K562 (cell line): ENCODE data around the gene MTMR4. TPM values are rescaled to one million over a fixed set of nuclear protein-coding genes. Genes with fewer than 3 reads are reported as not detected.
A peak's percentile ranks its signal among the peaks of the same experiment; 100 is the strongest.

ENCODE experiments used
- ARID2 ChIP-seq: fragments of 450-650 bp; IDR thresholded peaks from 2 replicates; pipeline ENCODE4 v1.6.1; 2017; ENCODE audit warnings: antibody characterized with exemption, mild to moderate bottlenecking
- CREM ChIP-seq: IDR thresholded peaks from 2 replicates; pipeline ENCODE4 v1.6.1; 2014; ENCODE audit warnings: antibody characterized with exemption, low read depth
- CTCF ChIP-seq, 3 experiments: IDR thresholded peaks in 2 of 3; conservative IDR thresholded peaks in 1 of 3; 2 replicates each; pipeline ENCODE4 v1.5.1; 2011 to 2012; ENCODE audit warnings: low read length in 3 of 3, mild to moderate bottlenecking in 3 of 3, control low read depth in 2 of 3, improper control_type of control experiment in 1 of 3, inconsistent platforms in 1 of 3, low read depth in 1 of 3, mixed read lengths in 1 of 3, moderate library complexity in 1 of 3; ENCODE audit not compliant: insufficient read depth in 2 of 3
- DEAF1 ChIP-seq: fragments of 450-650 bp; formaldehyde crosslinking; IDR thresholded peaks from 2 replicates; pipeline ENCODE4 v1.4.0; 2020; ENCODE audit warnings: mild to moderate bottlenecking, moderate library complexity
- ERF ChIP-seq: fragments of 450-650 bp; formaldehyde crosslinking; IDR thresholded peaks from 2 replicates; pipeline ENCODE4 v1.4.0; 2020; ENCODE audit warnings: mild to moderate bottlenecking, mixed read lengths
- ESRRA ChIP-seq: fragments of 450-650 bp; IDR thresholded peaks from 2 replicates; pipeline ENCODE4 v1.6.1; 2014; ENCODE audit warnings: low read depth, mild to moderate bottlenecking, moderate library complexity, borderline replicate concordance
- FOXP1 ChIP-seq: sonication (generic); formaldehyde crosslinking; IDR thresholded peaks from 2 replicates; pipeline ENCODE4 v1.8.0; 2022; ENCODE audit warnings: mild to moderate bottlenecking, missing genetic modification reagents
- GATAD2B ChIP-seq: fragments of 450-650 bp; IDR thresholded peaks from 2 replicates; pipeline ENCODE4 v1.6.1; 2017; ENCODE audit warnings: mild to moderate bottlenecking, borderline replicate concordance
- HDAC6 ChIP-seq: IDR thresholded peaks from 2 replicates; pipeline ENCODE4 v1.6.1; 2012; ENCODE audit warnings: low read depth, mild to moderate bottlenecking, control low read depth, inconsistent platforms, low read length, moderate library complexity
- HDGF ChIP-seq: fragments of 450-650 bp; IDR thresholded peaks from 2 replicates; pipeline ENCODE4 v1.6.1; 2016
- HMBOX1 ChIP-seq: sonication (generic); IDR thresholded peaks from 2 replicates; pipeline ENCODE4 v1.6.1; 2016
- PCBP2 ChIP-seq: fragments of 200-400 bp; formaldehyde crosslinking; IDR thresholded peaks from 2 replicates; pipeline ENCODE4 v1.6.1; 2018; ENCODE audit warnings: low read length, low read depth, mild to moderate bottlenecking, moderate library complexity; ENCODE audit not compliant: poor library complexity, severe bottlenecking
- RAD21 ChIP-seq, 2 experiments: fragments of 250-450 bp in 1 of 2; fragments of 450-650 bp in 1 of 2; sonication (Bioruptor Pico) in 1 of 2; formaldehyde crosslinking in 1 of 2; IDR thresholded peaks in 1 of 2; conservative IDR thresholded peaks in 1 of 2; 2 replicates each; pipeline versions ENCODE4 v1.4.0 to v1.8.0; 2020 to 2022; ENCODE audit warnings: mild to moderate bottlenecking in 2 of 2, moderate library complexity in 1 of 2
- RCOR1 ChIP-seq, 2 experiments: IDR thresholded peaks; 2 replicates each; pipeline ENCODE4 v1.6.1; 2012; ENCODE audit warnings: low read depth in 2 of 2, low read length in 2 of 2, borderline replicate concordance in 1 of 2, improper control_type of control experiment in 1 of 2
- RFX1 ChIP-seq: fragments of 450-650 bp; IDR thresholded peaks from 2 replicates; pipeline ENCODE4 v1.6.1; 2016; ENCODE audit warnings: mild to moderate bottlenecking, moderate library complexity
- SMAD2 ChIP-seq: fragments of 150-350 bp; IDR thresholded peaks from 2 replicates; pipeline ENCODE4 v1.6.1; 2014; ENCODE audit warnings: low read depth, mild to moderate bottlenecking, low read length
- SNAPC5 ChIP-seq: fragments of 250-450 bp; sonication (Bioruptor Pico); IDR thresholded peaks from 2 replicates; pipeline ENCODE4 v1.8.0; 2021; ENCODE audit warnings: moderate library complexity, mild to moderate bottlenecking, inconsistent platforms
- STAG1 ChIP-seq: sonication (generic); formaldehyde crosslinking; IDR thresholded peaks from 2 replicates; pipeline ENCODE4 v1.5.0; 2020; ENCODE audit warnings: missing genetic modification reagents, borderline replicate concordance
- TFAP4 ChIP-seq: sonication (generic); formaldehyde crosslinking; IDR thresholded peaks from 2 replicates; pipeline ENCODE4 v1.8.0; 2022; ENCODE audit warnings: missing genetic modification reagents, mild to moderate bottlenecking, moderate library complexity, borderline replicate concordance
- TRIM28 ChIP-seq: fragments of 450-650 bp; IDR thresholded peaks from 2 replicates; pipeline ENCODE4 v1.6.1; 2017
- ZNF133 ChIP-seq: fragments of 250-450 bp; sonication (Bioruptor Pico); IDR thresholded peaks from 2 replicates; pipeline ENCODE4 v1.4.0; 2020; ENCODE audit warnings: mild to moderate bottlenecking
- ZNF780A ChIP-seq: fragments of 250-450 bp; sonication (Bioruptor Pico); IDR thresholded peaks from 2 replicates; pipeline ENCODE4 v1.5.0; 2021; ENCODE audit warnings: mild to moderate bottlenecking
- ZNF830 ChIP-seq: fragments of 250-450 bp; sonication (Bioruptor Pico); IDR thresholded peaks from 2 replicates; pipeline ENCODE4 v1.5.0; 2021; ENCODE audit warnings: mild to moderate bottlenecking
- polyA plus RNA-seq, 8 experiments: library from polyadenylated mRNA; depleted of rRNA in 4 of 8; stranded (reverse) in 5 of 8; unstranded in 3 of 8; fragments of >200 nt; fragmentation: Nextera tagmentation in 2 of 8; fragmentation: Illumina TruSeq in 1 of 8; extraction: Ambion mirVana in 2 of 8; extraction: Trizol in 1 of 8; gene quantifications; 2 replicates each; pipeline versions ENCODE4 v1.2.1 to v1.2.3, GENCODE V29; 2011 to 2014; ENCODE audit warnings: inconsistent platforms in 1 of 8, missing spikeins in 1 of 8
- total RNA-seq, 7 experiments: library from RNA; depleted of rRNA in 6 of 7; stranded (reverse); fragments of >200 nt in 6 of 7; fragmentation: Illumina TruSeq in 2 of 7; extraction: Trizol in 2 of 7; gene quantifications; 2 replicates each; pipeline versions ENCODE4 v1.2.1 to v1.2.3, GENCODE V29; 2011 to 2021; ENCODE audit warnings: low replicate concordance in 1 of 7

Gene MTMR4
- total and polyA plus RNA-seq, 9 of the 15 experiments (the other 6 are each of a cell fraction or from before 2014, with no cell fraction given), result 8.8 to 45.7 (median 28.7) TPM

GRCh38 chr17:58447039-58447975 lies 67.1 kb downstream of the MTMR4 start (continued):
- TF ChIP-seq STAG1 (CRISPR knock-in tag), result peak; percentile 93; the same call in 1 of the 2 replicates
- no peak for TF ChIP-seq SNAPC5 (CRISPR knock-in tag)
- TF ChIP-seq FOXP1 (CRISPR knock-in tag), result no peak
- TF ChIP-seq RCOR1 (IDR thresholded peaks at IDR 0.05; ENCODE audit: borderline replicate concordance in 1 of 2, low read depth in 2 of 2, low read length in 2 of 2), result 0 out of 4 replicates have a peak, but pooled peaks of 1 of the 2 experiments have one; percentile 36
- no peak for TF ChIP-seq PCBP2
- TF ChIP-seq SMAD2, result no peak
- TF ChIP-seq ESRRA, result peak; percentile 54; the same call in 1 of the 2 replicates
- TF ChIP-seq ZNF133 (CRISPR knock-in tag), result no peak
- 0 out of 2 replicates have a peak, but pooled peaks have one; percentile 28 for TF ChIP-seq CREM
- 0 out of 2 replicates have a peak, but pooled peaks have one; percentile 32 for TF ChIP-seq HMBOX1
- TF ChIP-seq HDAC6, result no peak
- no peak for TF ChIP-seq ZNF830
- peak; percentile 93 for TF ChIP-seq ARID2
- peak; percentile 90 to 98 (median 96) for TF ChIP-seq CTCF (IDR thresholded peaks at IDR 0.05 in 2 of 3, conservative IDR thresholded peaks at IDR 0.05 in 1 of 3; ENCODE audit: insufficient read depth in 2 of 3, low read depth in 1 of 3, low read length in 3 of 3)
- peak; percentile 96 for TF ChIP-seq DEAF1 (CRISPR knock-in tag)
- TF ChIP-seq TFAP4, result 0 out of 2 replicates have a peak, but pooled peaks have one; percentile 15
- TF ChIP-seq TRIM28, result no peak
- peak; percentile 95 to 99 for TF ChIP-seq RAD21 (CRISPR knock-in tag; conservative IDR thresholded peaks at IDR 0.05 in 1 of 2, IDR thresholded peaks at IDR 0.05 in 1 of 2)
- TF ChIP-seq ERF (CRISPR knock-in tag), result no peak
- no peak for TF ChIP-seq ZNF780A
- no peak for TF ChIP-seq HDGF
- no peak for TF ChIP-seq GATAD2B
- no peak for TF ChIP-seq RFX1
